ENCODE results near the gene TBC1D1.
A peak's percentile ranks its signal among the peaks of the same experiment; 100 is the strongest.

The TBC1D1 gene

GRCh38 chr4:38163216-38164006, 272.5 kb downstream of the TBC1D1 start:
- Histone ChIP-seq H3K9ac (ENCODE audit: low read length) (no peak overlapping the region), H3K27me3 (replicated peaks; ENCODE audit: insufficient read depth, low read length) (no peaks in the 10 kb centered on the region), H3K36me3 (replicated peaks; ENCODE audit: insufficient read depth, low read length) (no peaks in the 10 kb centered on the region), H3K79me2 (ENCODE audit: low read length) (no peaks in the 10 kb centered on the region), H3K9me3 (replicated peaks; ENCODE audit: insufficient read depth, low read length) (no peaks in the 10 kb centered on the region), H4K20me1 (ENCODE audit: insufficient read depth, low read length) (no peaks in the 10 kb centered on the region), H3K9me2 (replicated peaks; ENCODE audit: insufficient read depth, low read length) (no peaks in the 10 kb centered on the region), H2AFZ (ENCODE audit: low read length) (no peak overlapping the region), H3K4me3 (ENCODE audit: low read length) (no peak overlapping the region), H3K4me1 (ENCODE audit: low read length) (peaks cover 7% of the 10 kb centered on the region; the same call in 1 of the 2 replicates), H3K4me2 (ENCODE audit: low read depth, low read length) (no peak overlapping the region), H3K27ac (ENCODE audit: low read length) (peak overlapping the region; percentile 20; the same call in 1 of the 2 replicates), H3F3A (ENCODE audit: insufficient read depth, low read length) (0 out of 2 replicates have a peak, but pooled peaks cover 5% of the 10 kb centered on the region)
- no peak for TF ChIP-seq EZH2phosphoT487 (IDR thresholded peaks at IDR 0.05; ENCODE audit: low read length)
- TF ChIP-seq EZH2 (optimal IDR thresholded peaks at IDR 0.05; ENCODE audit: low read depth, low read length) = no peak
- DNase-seq = no peak

GRCh38 chr4:38164346-38164745, 273.5 kb downstream of the TBC1D1 start:
- Histone ChIP-seq H3K4me2 (ENCODE audit: low read depth, low read length) (no peak overlapping the region), H3K9me2 (replicated peaks; ENCODE audit: insufficient read depth, low read length) (no peaks in the 10 kb centered on the region), H2AFZ (ENCODE audit: low read length) (no peak overlapping the region), H3K27me3 (replicated peaks; ENCODE audit: insufficient read depth, low read length) (no peaks in the 10 kb centered on the region), H3K4me3 (ENCODE audit: low read length) (no peak overlapping the region), H3K79me2 (ENCODE audit: low read length) (no peaks in the 10 kb centered on the region), H3K36me3 (replicated peaks; ENCODE audit: insufficient read depth, low read length) (no peaks in the 10 kb centered on the region), H3K9ac (ENCODE audit: low read length) (no peak overlapping the region), H4K20me1 (ENCODE audit: insufficient read depth, low read length) (no peaks in the 10 kb centered on the region), H3F3A (ENCODE audit: insufficient read depth, low read length) (0 out of 2 replicates have a peak, but pooled peaks cover 5% of the 10 kb centered on the region), H3K27ac (ENCODE audit: low read length) (no peak overlapping the region), H3K4me1 (ENCODE audit: low read length) (peaks cover 7% of the 10 kb centered on the region; the same call in 1 of the 2 replicates), H3K9me3 (replicated peaks; ENCODE audit: insufficient read depth, low read length) (no peaks in the 10 kb centered on the region)
- DNase-seq = no peak
- no peak for TF ChIP-seq EZH2phosphoT487 (IDR thresholded peaks at IDR 0.05; ENCODE audit: low read length)
- TF ChIP-seq EZH2 (optimal IDR thresholded peaks at IDR 0.05; ENCODE audit: low read depth, low read length) = no peak
- TF ChIP-seq CTCF (IDR thresholded peaks at IDR 0.05; ENCODE audit: low read length) = no peak

- H3K4me3 ChIP-seq (ENCODE audit: low read length) = no peak overlapping the region
- no peak overlapping the region for H3K9ac ChIP-seq (ENCODE audit: low read length)
- DNase-seq = no peak
- no peak for TF ChIP-seq CTCF (IDR thresholded peaks at IDR 0.05; ENCODE audit: low read length)
- TF ChIP-seq EZH2phosphoT487 (IDR thresholded peaks at IDR 0.05; ENCODE audit: low read length) = no peak
- TF ChIP-seq EZH2 (optimal IDR thresholded peaks at IDR 0.05; ENCODE audit: low read depth, low read length) = no peak
- H3K4me2 ChIP-seq (ENCODE audit: low read depth, low read length) = no peak overlapping the region
- H3K9me2 ChIP-seq (replicated peaks; ENCODE audit: insufficient read depth, low read length) = no peaks in the 10 kb centered on the region
- no peaks in the 10 kb centered on the region for H3K79me2 ChIP-seq (ENCODE audit: low read length)
- no peaks in the 10 kb centered on the region for H3K27me3 ChIP-seq (replicated peaks; ENCODE audit: insufficient read depth, low read length)
- no peaks in the 10 kb centered on the region for H4K20me1 ChIP-seq (ENCODE audit: insufficient read depth, low read length)
- H3K4me1 ChIP-seq (ENCODE audit: low read length) = peaks cover 7% of the 10 kb centered on the region; the same call in 1 of the 2 replicates
- no peak overlapping the region for H2AFZ ChIP-seq (ENCODE audit: low read length)
- H3K27ac ChIP-seq (ENCODE audit: low read length) = no peak overlapping the region
- no peaks in the 10 kb centered on the region for H3K36me3 ChIP-seq (replicated peaks; ENCODE audit: insufficient read depth, low read length)
- no peaks in the 10 kb centered on the region for H3K9me3 ChIP-seq (replicated peaks; ENCODE audit: insufficient read depth, low read length)
- H3F3A ChIP-seq (ENCODE audit: insufficient read depth, low read length) = 0 out of 2 replicates have a peak, but pooled peaks cover 5% of the 10 kb centered on the region
Measured at GRCh38 chr4:38166082-38166481, 275.2 kb downstream of the TBC1D1 start.

- no peaks in the 10 kb centered on the region for H3K9me3 ChIP-seq (replicated peaks; ENCODE audit: insufficient read depth, low read length)
- no peaks in the 10 kb centered on the region for H3K79me2 ChIP-seq (ENCODE audit: low read length)
- 0 out of 2 replicates have a peak, but pooled peaks cover 5% of the 10 kb centered on the region for H3F3A ChIP-seq (ENCODE audit: insufficient read depth, low read length)
- H3K4me2 ChIP-seq (ENCODE audit: low read depth, low read length) = no peak overlapping the region
- no peaks in the 10 kb centered on the region for H3K9me2 ChIP-seq (replicated peaks; ENCODE audit: insufficient read depth, low read length)
- no peak overlapping the region for H3K27ac ChIP-seq (ENCODE audit: low read length)
- peaks cover 7% of the 10 kb centered on the region; the same call in 1 of the 2 replicates for H3K4me1 ChIP-seq (ENCODE audit: low read length)
- TF ChIP-seq EZH2phosphoT487 (IDR thresholded peaks at IDR 0.05; ENCODE audit: low read length) (no peak), CTCF (IDR thresholded peaks at IDR 0.05; ENCODE audit: low read length) (no peak), EZH2 (optimal IDR thresholded peaks at IDR 0.05; ENCODE audit: low read depth, low read length) (no peak)
- H3K36me3 ChIP-seq (replicated peaks; ENCODE audit: insufficient read depth, low read length) = no peaks in the 10 kb centered on the region
- no peak for DNase-seq
- H4K20me1 ChIP-seq (ENCODE audit: insufficient read depth, low read length) = no peaks in the 10 kb centered on the region
- no peaks in the 10 kb centered on the region for H3K27me3 ChIP-seq (replicated peaks; ENCODE audit: insufficient read depth, low read length)
- H3K4me3 ChIP-seq (ENCODE audit: low read length) = no peak overlapping the region
- H2AFZ ChIP-seq (ENCODE audit: low read length) = no peak overlapping the region
- H3K9ac ChIP-seq (ENCODE audit: low read length) = no peak overlapping the region
Measured at GRCh38 chr4:38166768-38167167, 275.9 kb downstream of the TBC1D1 start.

All from MM.1S (cell line).